HTERT RPE-1 (cell line): ENCODE results near the gene GIMAP6.
"Not testable (repeated sequence)": the region's sequence is repeated elsewhere in the genome, so short reads cannot be mapped to it uniquely, and the experiment has no call there.

Source experiments
- in situ Hi-C: fragments of 300-500 bp; cut with MboI; formaldehyde crosslinking; loops from 4 replicates; pipeline ENCODE4 v1.14.3; 2020; ENCODE audit warnings: low sequenced_read_pairs

GIMAP6 gene

GRCh38 chr7:150631866-150632864, at the start of gene GIMAP6:
Gene GIMAP6 (minus strand): TSS chr7:150632385. CDS start chr7:150630142, 2,243 bp downstream.
- in situ Hi-C loops, result no loop called here

- in situ Hi-C loops, result not testable (repeated sequence)
These were observed 48.2 kb upstream of the GIMAP6 start for GRCh38 chr7:150680364-150680763.

- in situ Hi-C loops, result not testable (repeated sequence)
These were observed 46.4 kb upstream of the GIMAP6 start for GRCh38 chr7:150678601-150679000.

- in situ Hi-C loops, result not testable (repeated sequence)
These were observed 44.7 kb upstream of the GIMAP6 start for GRCh38 chr7:150676854-150677253.

- in situ Hi-C loops, result not testable (repeated sequence)
These were observed 44.1 kb upstream of the GIMAP6 start for GRCh38 chr7:150676276-150676675.

GRCh38 chr7:150675714-150676113, 43.5 kb upstream of the GIMAP6 start:
- in situ Hi-C loops, result no loop called here

- in situ Hi-C loops, result not testable (repeated sequence)
These were observed 39.8 kb upstream of the GIMAP6 start for GRCh38 chr7:150671798-150672585.

- in situ Hi-C loops, result no loop called here
These were observed 36.8 kb upstream of the GIMAP6 start for GRCh38 chr7:150668977-150669376.

GRCh38 chr7:150668472-150668911, 36.3 kb upstream of the GIMAP6 start:
- in situ Hi-C loops, result no loop called here

- in situ Hi-C loops, result no loop called here
These were observed 34.2 kb upstream of the GIMAP6 start for GRCh38 chr7:150666412-150666811.

GRCh38 chr7:150665896-150666295, 33.7 kb upstream of the GIMAP6 start:
- in situ Hi-C loops, result no loop called here

- in situ Hi-C loops, result no loop called here
These were observed 33.0 kb upstream of the GIMAP6 start for GRCh38 chr7:150665089-150665748.

- in situ Hi-C loops, result no loop called here
These were observed 31.8 kb upstream of the GIMAP6 start for GRCh38 chr7:150663802-150664494.

GRCh38 chr7:150662821-150663220, 30.6 kb upstream of the GIMAP6 start:
- in situ Hi-C loops, result not testable (repeated sequence)

GRCh38 chr7:150660939-150661613, 28.9 kb upstream of the GIMAP6 start:
- in situ Hi-C loops, result no loop called here

GRCh38 chr7:150657526-150657925, 25.3 kb upstream of the GIMAP6 start:
- in situ Hi-C loops, result no loop called here

- in situ Hi-C loops, result no loop called here
These were observed 23.9 kb upstream of the GIMAP6 start for GRCh38 chr7:150656047-150656446.

- in situ Hi-C loops, result no loop called here
These were observed 22.5 kb upstream of the GIMAP6 start for GRCh38 chr7:150654692-150655091.

- in situ Hi-C loops, result no loop called here
These were observed 16.8 kb upstream of the GIMAP6 start for GRCh38 chr7:150649080-150649385.
